ENCODE results near the gene PAMR1.

The PAMR1 gene

GRCh38 chr11:35436581-35437250 is 88.7 kb downstream of the PAMR1 start:
- Histone ChIP-seq H3K9ac (ENCODE audit: low read length) (no peak overlapping the region), H4K5ac (ENCODE audit: low read length) (no peak overlapping the region), H3K4me2 (ENCODE audit: low read length) (no peak overlapping the region), H3K4me3 (ENCODE audit: low read length) (no peak overlapping the region), H3K79me1 (ENCODE audit: low read length) (no peaks in the 10 kb centered on the region), H3K79me2 (ENCODE audit: control insufficient read depth, insufficient read depth, low read length) (no peaks in the 10 kb centered on the region), H2BK120ac (ENCODE audit: low read depth, low read length) (no peak overlapping the region), H2AK5ac (ENCODE audit: low read length) (no peak overlapping the region), H3K4me1 (ENCODE audit: control insufficient read depth, low read depth, low read length) (no peaks in the 10 kb centered on the region), H3K36me3 (ENCODE audit: control insufficient read depth, insufficient read depth, low read length) (no peaks in the 10 kb centered on the region), H2BK15ac (replicated peaks; ENCODE audit: low read depth) (no peak overlapping the region), H4K8ac (ENCODE audit: low read depth, low read length) (no peak overlapping the region), H3K18ac (ENCODE audit: low read length) (no peak overlapping the region), H3K4ac (ENCODE audit: low read depth, low read length) (no peak overlapping the region), H3K56ac (ENCODE audit: low read length) (no peak overlapping the region), H3K23ac (ENCODE audit: low read length) (no peak overlapping the region), H2BK5ac (ENCODE audit: low read length) (no peak overlapping the region), H3K27me3 (ENCODE audit: insufficient read depth, low read length, poor library complexity) (no peaks in the 10 kb centered on the region), H3K27ac (ENCODE audit: low read depth, low read length) (no peak overlapping the region)
- WGBS (ENCODE audit: extremely low coverage, insufficient coverage, low lambda C conversion rate) = no CpG with 5 or more reads among the region's 2 CpGs
- DNase-seq = no peak

DNA sequence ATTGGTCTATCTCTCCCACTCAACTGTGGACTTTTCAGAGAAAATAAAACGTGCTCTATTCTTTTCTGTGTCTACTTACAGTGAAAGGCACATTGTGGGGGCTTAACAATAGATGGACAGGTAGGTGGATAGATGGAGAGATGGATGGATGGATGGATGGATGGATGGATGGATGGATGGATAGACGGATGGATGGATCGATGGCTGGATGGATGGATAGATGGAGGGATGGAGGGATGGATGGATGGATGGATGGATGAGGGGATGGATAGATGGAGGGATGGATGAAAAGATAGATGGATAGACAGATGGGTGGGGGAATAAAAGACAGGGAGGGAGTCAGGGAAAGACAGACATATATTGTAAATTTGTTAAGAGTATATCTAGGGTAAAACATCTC is 91.8 kb downstream of the PAMR1 start:
- no peak overlapping the region for H3K4ac ChIP-seq (ENCODE audit: low read depth, low read length)
- 100% methylated on average over 2 of the region's 3 CpGs for WGBS (ENCODE audit: extremely low coverage, insufficient coverage, low lambda C conversion rate)
- H3K4me1 ChIP-seq (ENCODE audit: control insufficient read depth, low read depth, low read length) = no peaks in the 10 kb centered on the region
- H3K23ac ChIP-seq (ENCODE audit: low read length) = no peak overlapping the region
- no peak overlapping the region for H2BK120ac ChIP-seq (ENCODE audit: low read depth, low read length)
- H3K27ac ChIP-seq (ENCODE audit: low read depth, low read length) = no peak overlapping the region
- H3K36me3 ChIP-seq (ENCODE audit: control insufficient read depth, insufficient read depth, low read length) = no peaks in the 10 kb centered on the region
- no peak overlapping the region for H3K9ac ChIP-seq (ENCODE audit: low read length)
- no peaks in the 10 kb centered on the region for H3K79me1 ChIP-seq (ENCODE audit: low read length)
- H3K56ac ChIP-seq (ENCODE audit: low read length) = no peak overlapping the region
- H4K8ac ChIP-seq (ENCODE audit: low read depth, low read length) = no peak overlapping the region
- DNase-seq = no peak
- H2BK5ac ChIP-seq (ENCODE audit: low read length) = no peak overlapping the region
- no peak overlapping the region for H2AK5ac ChIP-seq (ENCODE audit: low read length)
- no peak overlapping the region for H3K4me2 ChIP-seq (ENCODE audit: low read length)
- no peaks in the 10 kb centered on the region for H3K79me2 ChIP-seq (ENCODE audit: control insufficient read depth, insufficient read depth, low read length)
- H3K18ac ChIP-seq (ENCODE audit: low read length) = no peak overlapping the region
- no peak overlapping the region for H4K5ac ChIP-seq (ENCODE audit: low read length)
- no peak overlapping the region for H2BK15ac ChIP-seq (replicated peaks; ENCODE audit: low read depth)
- H3K27me3 ChIP-seq (ENCODE audit: insufficient read depth, low read length, poor library complexity) = no peaks in the 10 kb centered on the region
- no peak overlapping the region for H3K4me3 ChIP-seq (ENCODE audit: low read length)

DNA sequence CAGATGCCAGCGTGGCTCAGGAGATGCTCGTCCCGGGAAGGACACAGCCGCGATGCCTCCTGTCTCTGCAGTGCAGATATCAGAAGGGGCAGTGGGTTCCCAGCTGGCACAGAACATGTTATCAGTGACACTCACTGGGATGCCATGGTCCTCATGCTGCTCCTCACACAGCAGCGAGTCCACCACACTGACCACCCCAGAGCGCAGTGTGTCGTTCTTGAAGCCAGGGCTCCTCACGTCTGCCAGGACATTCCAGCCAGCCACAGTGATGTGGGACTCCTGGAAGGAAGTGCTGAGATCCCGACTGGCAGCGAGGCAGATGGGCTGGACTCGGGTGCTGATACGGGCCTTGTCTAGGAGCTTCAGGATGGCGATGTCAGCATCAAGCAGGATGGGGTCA is 93.0 kb downstream of the PAMR1 start:
- H2AK5ac ChIP-seq (ENCODE audit: low read length) = no peak overlapping the region
- H3K23ac ChIP-seq (ENCODE audit: low read length) = no peak overlapping the region
- H3K4me3 ChIP-seq (ENCODE audit: low read length) = no peak overlapping the region
- H3K27ac ChIP-seq (ENCODE audit: low read depth, low read length) = no peak overlapping the region
- no peak overlapping the region for H2BK15ac ChIP-seq (replicated peaks; ENCODE audit: low read depth)
- H3K9ac ChIP-seq (ENCODE audit: low read length) = no peak overlapping the region
- no peak overlapping the region for H3K4me2 ChIP-seq (ENCODE audit: low read length)
- H3K79me1 ChIP-seq (ENCODE audit: low read length) = no peaks in the 10 kb centered on the region
- DNase-seq = no peak
- H3K79me2 ChIP-seq (ENCODE audit: control insufficient read depth, insufficient read depth, low read length) = no peaks in the 10 kb centered on the region
- no peaks in the 10 kb centered on the region for H3K27me3 ChIP-seq (ENCODE audit: insufficient read depth, low read length, poor library complexity)
- H3K56ac ChIP-seq (ENCODE audit: low read length) = no peak overlapping the region
- H3K4ac ChIP-seq (ENCODE audit: low read depth, low read length) = no peak overlapping the region
- H3K36me3 ChIP-seq (ENCODE audit: control insufficient read depth, insufficient read depth, low read length) = no peaks in the 10 kb centered on the region
- H2BK120ac ChIP-seq (ENCODE audit: low read depth, low read length) = no peak overlapping the region
- H4K5ac ChIP-seq (ENCODE audit: low read length) = no peak overlapping the region
- H2BK5ac ChIP-seq (ENCODE audit: low read length) = no peak overlapping the region
- no peaks in the 10 kb centered on the region for H3K4me1 ChIP-seq (ENCODE audit: control insufficient read depth, low read depth, low read length)
- no peak overlapping the region for H3K18ac ChIP-seq (ENCODE audit: low read length)
- WGBS (ENCODE audit: extremely low coverage, insufficient coverage, low lambda C conversion rate) = no CpG with 5 or more reads among the region's 14 CpGs
- no peak overlapping the region for H4K8ac ChIP-seq (ENCODE audit: low read depth, low read length)

DNA sequence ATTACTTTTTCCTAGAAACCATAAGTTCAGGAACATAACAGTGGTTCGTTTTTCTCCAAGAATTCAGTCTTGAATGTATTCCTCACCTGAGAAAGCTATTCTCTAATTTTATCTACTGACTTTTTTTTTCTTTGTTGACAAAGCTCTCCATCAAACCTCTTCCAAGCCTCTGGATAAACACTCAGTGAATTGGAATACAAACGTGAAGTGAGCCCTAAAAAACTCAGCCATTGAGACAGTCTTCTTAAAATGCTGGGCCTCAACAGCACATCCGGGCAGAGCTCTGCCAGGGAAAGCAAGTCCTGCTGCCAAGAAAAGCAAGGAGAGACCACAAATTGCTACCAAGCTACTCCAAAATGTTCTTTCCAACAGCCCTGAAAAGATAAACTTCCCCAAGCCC is 98.3 kb downstream of the PAMR1 start:
- H4K8ac ChIP-seq (ENCODE audit: low read depth, low read length) = no peak overlapping the region
- no peak overlapping the region for H3K18ac ChIP-seq (ENCODE audit: low read length)
- WGBS (ENCODE audit: extremely low coverage, insufficient coverage, low lambda C conversion rate) = no CpG with 5 or more reads among the region's 3 CpGs
- H3K4me1 ChIP-seq (ENCODE audit: control insufficient read depth, low read depth, low read length) = no peaks in the 10 kb centered on the region
- H2BK5ac ChIP-seq (ENCODE audit: low read length) = no peak overlapping the region
- no peak overlapping the region for H2AK5ac ChIP-seq (ENCODE audit: low read length)
- H3K56ac ChIP-seq (ENCODE audit: low read length) = no peak overlapping the region
- no peaks in the 10 kb centered on the region for H3K27me3 ChIP-seq (ENCODE audit: insufficient read depth, low read length, poor library complexity)
- H3K23ac ChIP-seq (ENCODE audit: low read length) = no peak overlapping the region
- no peak overlapping the region for H2BK120ac ChIP-seq (ENCODE audit: low read depth, low read length)
- H3K4ac ChIP-seq (ENCODE audit: low read depth, low read length) = no peak overlapping the region
- no peak overlapping the region for H4K5ac ChIP-seq (ENCODE audit: low read length)
- no peak overlapping the region for H2BK15ac ChIP-seq (replicated peaks; ENCODE audit: low read depth)
- H3K27ac ChIP-seq (ENCODE audit: low read depth, low read length) = no peak overlapping the region
- H3K36me3 ChIP-seq (ENCODE audit: control insufficient read depth, insufficient read depth, low read length) = no peaks in the 10 kb centered on the region
- no peak overlapping the region for H3K9ac ChIP-seq (ENCODE audit: low read length)
- H3K79me1 ChIP-seq (ENCODE audit: low read length) = no peaks in the 10 kb centered on the region
- no peak overlapping the region for H3K4me3 ChIP-seq (ENCODE audit: low read length)
- no peak overlapping the region for H3K4me2 ChIP-seq (ENCODE audit: low read length)
- DNase-seq = no peak
- H3K79me2 ChIP-seq (ENCODE audit: control insufficient read depth, insufficient read depth, low read length) = no peaks in the 10 kb centered on the region

GRCh38 chr11:35426351-35426750 is 99.1 kb downstream of the PAMR1 start:
- H2AK5ac ChIP-seq (ENCODE audit: low read length) = no peak overlapping the region
- no peak overlapping the region for H2BK5ac ChIP-seq (ENCODE audit: low read length)
- H3K4me2 ChIP-seq (ENCODE audit: low read length) = no peak overlapping the region
- H3K79me1 ChIP-seq (ENCODE audit: low read length) = no peaks in the 10 kb centered on the region
- H3K56ac ChIP-seq (ENCODE audit: low read length) = no peak overlapping the region
- no peak overlapping the region for H3K27ac ChIP-seq (ENCODE audit: low read depth, low read length)
- no peak overlapping the region for H3K4me3 ChIP-seq (ENCODE audit: low read length)
- no peak overlapping the region for H3K18ac ChIP-seq (ENCODE audit: low read length)
- no CpG with 5 or more reads among the region's 1 CpG for WGBS (ENCODE audit: extremely low coverage, insufficient coverage, low lambda C conversion rate)
- no peaks in the 10 kb centered on the region for H3K79me2 ChIP-seq (ENCODE audit: control insufficient read depth, insufficient read depth, low read length)
- H4K8ac ChIP-seq (ENCODE audit: low read depth, low read length) = no peak overlapping the region
- no peak overlapping the region for H3K23ac ChIP-seq (ENCODE audit: low read length)
- H2BK15ac ChIP-seq (replicated peaks; ENCODE audit: low read depth) = no peak overlapping the region
- H3K9ac ChIP-seq (ENCODE audit: low read length) = no peak overlapping the region
- DNase-seq = no peak
- H3K4ac ChIP-seq (ENCODE audit: low read depth, low read length) = no peak overlapping the region
- no peak overlapping the region for H2BK120ac ChIP-seq (ENCODE audit: low read depth, low read length)
- H3K36me3 ChIP-seq (ENCODE audit: control insufficient read depth, insufficient read depth, low read length) = no peaks in the 10 kb centered on the region
- peaks cover 3% of the 10 kb centered on the region for H3K27me3 ChIP-seq (ENCODE audit: insufficient read depth, low read length, poor library complexity)
- H4K5ac ChIP-seq (ENCODE audit: low read length) = no peak overlapping the region
- no peaks in the 10 kb centered on the region for H3K4me1 ChIP-seq (ENCODE audit: control insufficient read depth, low read depth, low read length)

- H2BK120ac ChIP-seq (ENCODE audit: low read depth, low read length) = no peak overlapping the region
- H2BK5ac ChIP-seq (ENCODE audit: low read length) = no peak overlapping the region
- H3K79me2 ChIP-seq (ENCODE audit: control insufficient read depth, insufficient read depth, low read length) = no peaks in the 10 kb centered on the region
- WGBS (ENCODE audit: extremely low coverage, insufficient coverage, low lambda C conversion rate) = no CpG with 5 or more reads among the region's 4 CpGs
- no peak overlapping the region for H3K18ac ChIP-seq (ENCODE audit: low read length)
- H3K4me3 ChIP-seq (ENCODE audit: low read length) = no peak overlapping the region
- H3K27me3 ChIP-seq (ENCODE audit: insufficient read depth, low read length, poor library complexity) = peaks cover 6% of the 10 kb centered on the region
- no peak overlapping the region for H3K56ac ChIP-seq (ENCODE audit: low read length)
- no peak overlapping the region for H3K4ac ChIP-seq (ENCODE audit: low read depth, low read length)
- H3K4me2 ChIP-seq (ENCODE audit: low read length) = no peak overlapping the region
- H2AK5ac ChIP-seq (ENCODE audit: low read length) = no peak overlapping the region
- no peak overlapping the region for H3K9ac ChIP-seq (ENCODE audit: low read length)
- H3K27ac ChIP-seq (ENCODE audit: low read depth, low read length) = no peak overlapping the region
- H3K79me1 ChIP-seq (ENCODE audit: low read length) = no peaks in the 10 kb centered on the region
- H4K5ac ChIP-seq (ENCODE audit: low read length) = no peak overlapping the region
- H3K4me1 ChIP-seq (ENCODE audit: control insufficient read depth, low read depth, low read length) = no peaks in the 10 kb centered on the region
- H2BK15ac ChIP-seq (replicated peaks; ENCODE audit: low read depth) = no peak overlapping the region
- H4K8ac ChIP-seq (ENCODE audit: low read depth, low read length) = no peak overlapping the region
- DNase-seq = no peak
- no peak overlapping the region for H3K23ac ChIP-seq (ENCODE audit: low read length)
- no peaks in the 10 kb centered on the region for H3K36me3 ChIP-seq (ENCODE audit: control insufficient read depth, insufficient read depth, low read length)
Measured at GRCh38 chr11:35425603-35426212, 99.7 kb downstream of the PAMR1 start.
